Uterus (tissue), 2 donors: ENCODE results near the gene ADK.

Source experiments
- POLR2A ChIP-seq, 2 donors: fragments of 450-650 bp; IDR thresholded peaks; one replicate each; pipeline ENCODE4 v1.6.1; 2016; ENCODE audit warnings: antibody characterized with exemption in 2 of 2, mild to moderate bottlenecking in 1 of 2, moderate library complexity in 1 of 2
- TF ChIP-seq, protein P1 (sequence below), 4 experiments: fragments of 200-600 bp in 2 of 4; fragments of 450-650 bp in 2 of 4; sonication (generic) in 2 of 4; IDR thresholded peaks; one replicate each; pipeline ENCODE4 v1.5.1; 2016 to 2019; ENCODE audit warnings: antibody characterized with exemption in 4 of 4, mild to moderate bottlenecking in 2 of 4, moderate library complexity in 1 of 4

DNA sequence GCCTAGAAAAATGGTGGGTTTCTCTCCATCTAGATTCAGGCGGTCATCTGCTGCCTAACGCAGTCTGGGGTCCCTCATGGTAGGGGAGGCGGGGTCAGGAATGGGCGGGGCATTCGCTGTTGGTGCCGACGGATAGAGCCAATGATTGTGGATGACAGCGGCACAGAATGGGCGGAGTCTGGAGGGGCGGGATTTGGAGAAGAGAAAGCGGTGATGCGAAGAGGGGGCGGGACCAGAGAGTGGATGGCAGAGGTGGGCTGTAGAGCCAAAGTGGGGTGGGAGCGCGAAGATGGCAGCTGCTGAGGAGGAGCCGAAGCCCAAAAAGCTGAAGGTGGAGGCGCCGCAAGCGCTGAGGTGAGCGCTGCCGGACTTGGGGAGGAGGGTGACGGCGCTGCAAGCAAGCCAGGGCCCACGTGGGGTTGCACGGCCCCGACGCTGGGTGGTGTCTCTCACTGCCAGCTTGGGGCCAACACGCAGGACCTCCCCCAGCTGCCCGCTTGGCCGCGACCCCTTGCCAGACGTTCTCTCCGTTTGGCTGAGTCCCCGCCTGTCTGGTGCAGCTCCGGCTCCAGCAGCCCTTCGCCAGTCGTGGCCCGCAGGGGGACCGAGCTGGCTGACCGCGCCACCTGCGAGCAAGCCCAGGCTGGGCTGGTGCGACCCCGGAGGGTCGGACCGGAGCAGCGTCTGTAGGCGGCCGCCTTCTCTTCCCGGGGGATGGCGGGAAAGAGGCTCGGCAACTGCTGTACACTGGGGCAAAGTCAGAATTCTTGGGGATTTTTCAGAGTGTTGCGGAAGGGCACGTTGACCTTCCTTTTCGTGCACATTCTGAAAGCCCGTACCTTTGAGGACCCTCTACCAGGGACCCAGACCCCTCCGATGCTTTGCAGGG is at the start of gene ADK:
- TF ChIP-seq, protein P1, sequence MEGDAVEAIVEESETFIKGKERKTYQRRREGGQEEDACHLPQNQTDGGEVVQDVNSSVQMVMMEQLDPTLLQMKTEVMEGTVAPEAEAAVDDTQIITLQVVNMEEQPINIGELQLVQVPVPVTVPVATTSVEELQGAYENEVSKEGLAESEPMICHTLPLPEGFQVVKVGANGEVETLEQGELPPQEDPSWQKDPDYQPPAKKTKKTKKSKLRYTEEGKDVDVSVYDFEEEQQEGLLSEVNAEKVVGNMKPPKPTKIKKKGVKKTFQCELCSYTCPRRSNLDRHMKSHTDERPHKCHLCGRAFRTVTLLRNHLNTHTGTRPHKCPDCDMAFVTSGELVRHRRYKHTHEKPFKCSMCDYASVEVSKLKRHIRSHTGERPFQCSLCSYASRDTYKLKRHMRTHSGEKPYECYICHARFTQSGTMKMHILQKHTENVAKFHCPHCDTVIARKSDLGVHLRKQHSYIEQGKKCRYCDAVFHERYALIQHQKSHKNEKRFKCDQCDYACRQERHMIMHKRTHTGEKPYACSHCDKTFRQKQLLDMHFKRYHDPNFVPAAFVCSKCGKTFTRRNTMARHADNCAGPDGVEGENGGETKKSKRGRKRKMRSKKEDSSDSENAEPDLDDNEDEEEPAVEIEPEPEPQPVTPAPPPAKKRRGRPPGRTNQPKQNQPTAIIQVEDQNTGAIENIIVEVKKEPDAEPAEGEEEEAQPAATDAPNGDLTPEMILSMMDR (IDR thresholded peaks at IDR 0.05), result peak; percentile 21 to 37 (median 30)
- TF ChIP-seq POLR2A (IDR thresholded peaks at IDR 0.05), result peak; percentile 72 to 79
